A673 (cell line): ENCODE results near the gene SUDS3.

Experiments
- CTCF ChIP-seq: fragments of 300-800, 200-600 bp; sonication (generic); conservative IDR thresholded peaks from 2 replicates; pipeline ENCODE4 v1.5.1; 2017; ENCODE audit warnings: low read depth, mild to moderate bottlenecking, antibody characterized with exemption, low read length, moderate library complexity, mixed read lengths
- EZH2 ChIP-seq: fragments of 200-600 bp; sonication (generic); IDR thresholded peaks from 2 replicates; pipeline ENCODE4 v1.6.1; 2017; ENCODE audit warnings: borderline replicate concordance, low read depth, mild to moderate bottlenecking, mixed read lengths, antibody characterized with exemption, low read length; ENCODE audit not compliant: poor library complexity, severe bottlenecking

GRCh38 chr12:118439068-118439467 lies 62.7 kb downstream of the SUDS3 start:
- TF ChIP-seq CTCF (no peak), EZH2 (no peak)
